B cell (primary cell): Measurements from ENCODE around the gene TCF7L1. TPM values are rescaled to one million over a fixed set of nuclear protein-coding genes. Genes with fewer than 3 reads are reported as not detected.

Source experiments
- ATAC-seq: fragments of 200-7000 bp; cut with Tn5 transposase; one replicate; pipeline ENCODE4 v1.10.0; 2021; ENCODE audit warnings: low read depth, mild to moderate bottlenecking, moderate number of reproducible peaks, moderate library complexity
- CTCF ChIA-PET: fragments of 350-600 bp; sonication (Branson Sonifier 250); formaldehyde crosslinking; loops from one replicate; lab custom pipeline; 2021; ENCODE audit warnings: antibody characterized with exemption, inconsistent platforms; lab: Charles Lee
- POLR2A ChIA-PET: fragments of 350-600 bp; sonication (Branson Sonifier 250); formaldehyde crosslinking; loops from one replicate; lab custom pipeline; 2021; ENCODE audit warnings: antibody characterized with exemption; lab: Charles Lee
- DNase-seq: peaks from one replicate; pipeline ENCODE4 v3.0.0; 2013
- H2AFZ ChIP-seq: 2 replicates; pipeline ENCODE4 v1.6.1; 2012; ENCODE audit warnings: mild to moderate bottlenecking, low read depth, low read length; ENCODE audit not compliant: insufficient read depth, poor library complexity, severe bottlenecking
- H3K27ac ChIP-seq, 2 donors: 1 replicate in 1 of 2; 2 replicates in 1 of 2; pipeline ENCODE4 v1.5.1; 2012 to 2013; ENCODE audit warnings: low read length in 2 of 2, mild to moderate bottlenecking in 2 of 2, moderate library complexity in 1 of 2
- H3K27me3 ChIP-seq, 4 experiments: fragments of 200-600 bp in 1 of 4; sonication (generic) in 1 of 4; replicated peaks in 1 of 4; 1 replicate in 2 of 4; 2 replicates in 2 of 4; pipeline versions ENCODE4 v1.6.1 to v1.7.0; 2013 to 2016; ENCODE audit warnings: low read length in 3 of 4, mild to moderate bottlenecking in 2 of 4, mixed read lengths in 1 of 4, moderate library complexity in 1 of 4; ENCODE audit not compliant: insufficient read depth in 4 of 4, control insufficient read depth in 3 of 4; ENCODE audit errors: control extremely low read depth in 1 of 4
- H3K36me3 ChIP-seq, 2 experiments: replicated peaks in 1 of 2; 1 replicate in 1 of 2; 2 replicates in 1 of 2; pipeline versions ENCODE4 v1.6.1 to v1.7.1; 2013; ENCODE audit warnings: low read length in 1 of 2; ENCODE audit not compliant: insufficient read depth in 2 of 2, control insufficient read depth in 1 of 2; ENCODE audit errors: control extremely low read depth in 1 of 2, extremely low read depth in 1 of 2
- H3K4me1 ChIP-seq, 2 donors: fragments of 200-600 bp in 1 of 2; sonication (generic) in 1 of 2; 1 replicate in 1 of 2; 2 replicates in 1 of 2; pipeline versions ENCODE4 v1.5.1 to v1.6.1; 2013 to 2017; ENCODE audit warnings: low read length in 2 of 2; ENCODE audit not compliant: control insufficient read depth in 2 of 2, insufficient read depth in 2 of 2
- H3K4me2 ChIP-seq: replicated peaks from 2 replicates; pipeline ENCODE3; 2012; ENCODE audit warnings: mild to moderate bottlenecking, low read depth, low read length; ENCODE audit not compliant: poor library complexity, severe bottlenecking
- H3K4me3 ChIP-seq, 5 experiments: fragments of 200-600 bp in 1 of 5; sonication (generic) in 1 of 5; 1 replicate in 3 of 5; 2 replicates in 2 of 5; pipeline versions ENCODE4 v1.5.1 to v1.7.0; 2011 to 2016; ENCODE audit warnings: low read length in 4 of 5, mild to moderate bottlenecking in 4 of 5, low read depth in 2 of 5, control low read depth in 1 of 5, moderate library complexity in 1 of 5; ENCODE audit not compliant: insufficient read depth in 1 of 5; ENCODE audit errors: control extremely low read depth in 1 of 5, extremely low read depth in 1 of 5
- H3K79me2 ChIP-seq: fragments of 200-600 bp; sonication (generic); one replicate; pipeline ENCODE4 v1.6.0; 2016; ENCODE audit warnings: low read length; ENCODE audit not compliant: control insufficient read depth, insufficient read depth
- H3K9ac ChIP-seq: fragments of 200-600 bp; sonication (generic); 2 replicates; pipeline ENCODE4 v1.6.1; 2017; ENCODE audit warnings: mild to moderate bottlenecking, low read length, moderate library complexity
- H3K9me3 ChIP-seq, 3 donors: one replicate each; pipeline versions ENCODE4 v1.6.1 to v1.7.1; 2013; ENCODE audit warnings: low read length in 2 of 3; ENCODE audit not compliant: control insufficient read depth in 2 of 3, insufficient read depth in 1 of 3; ENCODE audit errors: control extremely low read depth in 1 of 3
- H4K20me1 ChIP-seq: 2 replicates; pipeline ENCODE4 v1.6.0; 2012; ENCODE audit warnings: mild to moderate bottlenecking, low read length; ENCODE audit not compliant: insufficient read depth, control insufficient read depth, poor library complexity, severe bottlenecking
- H3K27ac Mint-ChIP-seq: one replicate; pipeline ENCODE4 v1.8.0; 2021; ENCODE audit warnings: mixed read lengths
- H3K27me3 Mint-ChIP-seq: one replicate; pipeline ENCODE4 v1.8.0; 2021; ENCODE audit warnings: mixed read lengths
- H3K4me1 Mint-ChIP-seq: one replicate; pipeline ENCODE4 v1.8.0; 2021; ENCODE audit warnings: mixed read lengths
- H3K4me3 Mint-ChIP-seq: one replicate; pipeline ENCODE4 v1.8.0; 2021; ENCODE audit warnings: mixed read lengths
- H3K9me3 Mint-ChIP-seq: one replicate; pipeline ENCODE4 v1.8.0; 2022; ENCODE audit warnings: mixed read lengths; ENCODE audit not compliant: insufficient read depth
- EZH2 ChIP-seq: IDR thresholded peaks from 2 replicates; pipeline ENCODE4 v1.6.1; 2012; ENCODE audit warnings: borderline replicate concordance, low read depth, mild to moderate bottlenecking, moderate library complexity, low read length; ENCODE audit not compliant: insufficient read depth, poor library complexity, severe bottlenecking
- WGBS: methylation state at CpG from one replicate; pipeline ENCODE4 v1.1.5; 2013; ENCODE audit warnings: missing lambda C conversion rate; ENCODE audit not compliant: insufficient coverage; 5-methylcytosine and 5-hydroxymethylcytosine counted together
- intact Hi-C: fragments of 100-400 bp; cut with micrococcal nuclease; formaldehyde crosslinking; loops from one replicate; pipeline ENCODE4 v1.10.0; 2022
- polyA plus RNA-seq: library from polyadenylated mRNA; depleted of rRNA; stranded (reverse); fragments of >200 nt; gene quantifications from 2 replicates; pipeline ENCODE4 v1.2.3, GENCODE V29; 2012
- total RNA-seq, 2 donors: library from RNA; stranded (reverse); fragments of 120-200 nt in 1 of 2; gene quantifications; 1 replicate in 1 of 2; 2 replicates in 1 of 2; pipeline versions ENCODE4 v1.2.3 to v1.2.4, GENCODE V29; 2013 to 2022
- TF ChIP-seq, protein P1 (sequence below): fragments of 200-600 bp; IDR thresholded peaks from one replicate; pipeline ENCODE4 v1.8.0; 2022; ENCODE audit warnings: antibody characterized with exemption, mild to moderate bottlenecking

The TCF7L1 gene
- total and polyA plus RNA-seq, 2 donors (not counting 1 experiment from before 2014, with no cell fraction given), result 0.67 to 0.81 TPM

DNA sequence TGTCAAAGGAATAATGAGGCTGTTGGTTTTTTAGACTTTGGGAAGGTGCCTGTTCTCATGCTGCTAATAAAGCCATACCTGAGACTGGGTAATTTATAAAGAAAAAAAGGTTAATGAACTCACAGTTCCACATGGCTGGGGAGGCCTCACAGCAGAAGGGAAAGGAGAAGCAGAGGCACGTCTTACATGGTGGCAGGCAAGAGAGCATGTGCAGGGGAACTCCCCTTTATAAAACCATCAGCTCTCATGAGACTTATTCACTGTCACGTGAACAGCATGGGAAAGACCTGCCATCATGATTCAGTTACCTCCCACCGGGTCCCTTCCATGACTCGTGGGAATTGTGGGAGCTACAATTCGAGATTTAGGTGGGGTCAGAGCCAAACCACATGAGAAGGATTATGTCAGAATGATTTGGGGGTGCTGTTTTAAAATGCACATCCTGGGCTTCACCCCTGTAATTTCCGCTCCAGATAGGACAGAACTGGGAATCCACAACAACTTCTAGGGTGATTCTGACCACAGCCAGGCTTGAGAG, 37.8 kb downstream of the TCF7L1 start:
- DNase-seq (no peak), ATAC-seq (no peak)
- Histone ChIP-seq H3K9ac (no peak overlapping the region), H3K4me3 (no peak overlapping the region), H3K27ac (no peak overlapping the region), H3K79me2 (no peaks in the 10 kb centered on the region), H3K4me2 (no peak overlapping the region), H3K27me3 (no peaks in the 10 kb centered on the region), H3K4me1 (no peaks in the 10 kb centered on the region), H3K36me3 (no peaks in the 10 kb centered on the region), H4K20me1 (no peaks in the 10 kb centered on the region), H3K9me3 (peaks cover 0 to 24% (median 14%) of the 10 kb centered on the region in 3 donors), H2AFZ (no peak overlapping the region)
- WGBS, result 65% methylated on average over 4 of the region's 6 CpGs
- H3K27ac Mint-ChIP-seq, result no peak overlapping the region
- no peak overlapping the region for H3K4me3 Mint-ChIP-seq
- ChIA-PET CTCF (no interaction called here), POLR2A (no interaction called here)
- H3K27me3 Mint-ChIP-seq, result peaks cover 19% of the 10 kb centered on the region
- TF ChIP-seq, protein P1, sequence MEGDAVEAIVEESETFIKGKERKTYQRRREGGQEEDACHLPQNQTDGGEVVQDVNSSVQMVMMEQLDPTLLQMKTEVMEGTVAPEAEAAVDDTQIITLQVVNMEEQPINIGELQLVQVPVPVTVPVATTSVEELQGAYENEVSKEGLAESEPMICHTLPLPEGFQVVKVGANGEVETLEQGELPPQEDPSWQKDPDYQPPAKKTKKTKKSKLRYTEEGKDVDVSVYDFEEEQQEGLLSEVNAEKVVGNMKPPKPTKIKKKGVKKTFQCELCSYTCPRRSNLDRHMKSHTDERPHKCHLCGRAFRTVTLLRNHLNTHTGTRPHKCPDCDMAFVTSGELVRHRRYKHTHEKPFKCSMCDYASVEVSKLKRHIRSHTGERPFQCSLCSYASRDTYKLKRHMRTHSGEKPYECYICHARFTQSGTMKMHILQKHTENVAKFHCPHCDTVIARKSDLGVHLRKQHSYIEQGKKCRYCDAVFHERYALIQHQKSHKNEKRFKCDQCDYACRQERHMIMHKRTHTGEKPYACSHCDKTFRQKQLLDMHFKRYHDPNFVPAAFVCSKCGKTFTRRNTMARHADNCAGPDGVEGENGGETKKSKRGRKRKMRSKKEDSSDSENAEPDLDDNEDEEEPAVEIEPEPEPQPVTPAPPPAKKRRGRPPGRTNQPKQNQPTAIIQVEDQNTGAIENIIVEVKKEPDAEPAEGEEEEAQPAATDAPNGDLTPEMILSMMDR, result no peak
- no peak for TF ChIP-seq EZH2
- intact Hi-C loops, result no loop called here
- peaks cover 16% of the 10 kb centered on the region for H3K9me3 Mint-ChIP-seq
- no peaks in the 10 kb centered on the region for H3K4me1 Mint-ChIP-seq

DNA sequence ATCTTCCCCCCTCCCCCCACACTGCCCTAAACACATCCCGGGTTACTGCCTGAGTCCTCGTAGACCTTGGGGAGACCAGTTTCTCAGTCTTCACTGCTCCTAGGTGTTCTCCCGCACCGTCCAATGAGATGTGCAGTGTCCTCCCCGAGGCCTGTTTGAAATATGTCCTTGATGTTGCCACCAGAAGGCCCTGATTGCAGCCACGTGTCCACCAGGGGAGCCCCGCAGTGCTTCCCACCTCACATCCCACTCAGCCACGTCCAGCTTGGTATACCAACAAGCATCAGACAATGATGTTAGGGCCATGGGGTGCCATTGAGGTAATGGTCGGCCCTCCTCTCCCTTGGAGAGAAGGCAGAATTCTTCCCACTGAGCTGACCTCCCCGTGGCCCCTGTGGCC, 38.7 kb downstream of the TCF7L1 start:
- intact Hi-C loops, result no loop called here
- Histone ChIP-seq H2AFZ (no peak overlapping the region), H3K36me3 (no peaks in the 10 kb centered on the region), H3K9ac (no peak overlapping the region), H3K27ac (no peak overlapping the region), H4K20me1 (no peaks in the 10 kb centered on the region), H3K4me2 (no peak overlapping the region), H3K9me3 (peaks cover 0 to 24% (median 14%) of the 10 kb centered on the region in 3 donors), H3K27me3 (no peaks in the 10 kb centered on the region), H3K4me3 (no peak overlapping the region), H3K4me1 (no peaks in the 10 kb centered on the region), H3K79me2 (no peaks in the 10 kb centered on the region)
- H3K27ac Mint-ChIP-seq, result no peak overlapping the region
- H3K4me3 Mint-ChIP-seq, result no peak overlapping the region
- ChIA-PET CTCF (no interaction called here), POLR2A (no interaction called here)
- ATAC-seq, result no peak
- H3K4me1 Mint-ChIP-seq, result no peaks in the 10 kb centered on the region
- no peak for DNase-seq
- no peak for TF ChIP-seq EZH2
- TF ChIP-seq, protein P1, result no peak
- H3K9me3 Mint-ChIP-seq, result peaks cover 16% of the 10 kb centered on the region
- WGBS, result 94% methylated on average over 6 of the region's 10 CpGs
- peaks cover 18% of the 10 kb centered on the region for H3K27me3 Mint-ChIP-seq
